Anterior cingulate cortex (tissue), 58 donors: ENCODE results near the gene BAZ2A.
"Not testable (repeated sequence)": the region's sequence is repeated elsewhere in the genome, so short reads cannot be mapped to it uniquely, and the experiment has no call there.

ENCODE experiments used
- DNase-seq, 58 donors: peaks; one replicate each; lab custom pipeline; 2025; lab: John Stamatoyannopoulos, UW

BAZ2A gene

DNA sequence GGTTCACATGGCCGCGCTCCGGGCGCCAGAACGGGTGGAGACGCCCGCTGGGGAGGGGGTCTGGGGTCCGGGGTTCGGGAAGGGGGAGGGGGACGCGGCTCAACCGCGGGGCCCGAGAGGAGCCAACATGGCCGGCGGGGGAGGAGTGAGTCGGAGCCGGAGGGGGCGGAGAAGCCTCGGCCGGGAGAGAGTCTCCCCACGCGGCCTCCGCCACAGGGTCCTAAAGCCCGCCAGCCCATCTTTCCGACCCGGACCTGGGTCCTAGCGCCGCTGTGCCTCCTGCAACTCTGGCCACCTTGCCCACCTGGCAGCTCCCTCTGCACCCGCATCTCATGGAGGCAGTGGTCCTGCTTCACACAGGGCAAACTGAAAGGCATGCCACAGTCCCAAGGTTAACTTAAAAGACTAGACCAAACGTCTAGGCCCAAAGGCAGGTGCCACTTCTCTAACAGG is at the start of gene BAZ2A:
BAZ2A (minus strand) TSS at position 147 of the 453 bp plus-strand sequence. CDS start 12,796 bp downstream, outside the sequence.
- DNase-seq: peak; percentile 20 to 96 (median 86)

DNA sequence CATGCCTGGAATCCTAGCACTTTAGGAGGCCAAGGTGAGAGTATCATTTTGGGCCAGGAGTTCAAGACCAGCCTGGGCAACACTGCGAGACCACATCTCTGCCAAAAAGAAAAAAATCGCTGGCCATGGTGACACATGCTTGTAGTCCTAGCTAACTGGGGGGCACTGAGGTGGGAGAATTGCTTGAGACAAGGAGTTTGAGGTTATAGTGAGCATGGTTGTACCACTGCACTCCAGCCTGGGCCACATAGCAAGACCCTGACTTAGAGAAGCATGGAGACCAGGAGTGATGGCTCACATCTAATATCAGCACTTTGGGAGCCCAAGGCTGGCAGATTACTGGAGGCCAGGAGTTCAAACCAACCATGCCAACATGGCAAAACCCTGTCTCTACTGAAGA is 48.7 kb upstream of the BAZ2A start:
- DNase-seq: no peak

DNA sequence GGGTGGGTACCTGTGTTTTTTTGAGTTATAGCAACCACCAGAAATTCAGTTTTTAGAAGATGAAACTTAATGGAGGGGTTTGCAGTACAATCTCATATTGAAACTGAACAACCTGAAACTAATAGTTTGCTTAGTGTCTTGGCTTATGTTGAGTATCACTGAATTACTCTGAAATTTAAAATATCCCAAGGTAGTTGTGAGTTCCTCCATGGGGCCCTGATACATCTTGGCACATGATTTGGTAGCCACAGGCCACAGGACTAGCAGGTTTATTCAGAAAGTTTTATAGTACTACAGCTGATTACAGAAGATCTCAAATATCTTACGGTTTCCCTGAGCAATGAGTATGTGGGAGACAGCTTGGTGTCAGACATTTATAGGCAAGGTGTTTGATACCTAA is 47.6 kb upstream of the BAZ2A start:
- no peak for DNase-seq

DNA sequence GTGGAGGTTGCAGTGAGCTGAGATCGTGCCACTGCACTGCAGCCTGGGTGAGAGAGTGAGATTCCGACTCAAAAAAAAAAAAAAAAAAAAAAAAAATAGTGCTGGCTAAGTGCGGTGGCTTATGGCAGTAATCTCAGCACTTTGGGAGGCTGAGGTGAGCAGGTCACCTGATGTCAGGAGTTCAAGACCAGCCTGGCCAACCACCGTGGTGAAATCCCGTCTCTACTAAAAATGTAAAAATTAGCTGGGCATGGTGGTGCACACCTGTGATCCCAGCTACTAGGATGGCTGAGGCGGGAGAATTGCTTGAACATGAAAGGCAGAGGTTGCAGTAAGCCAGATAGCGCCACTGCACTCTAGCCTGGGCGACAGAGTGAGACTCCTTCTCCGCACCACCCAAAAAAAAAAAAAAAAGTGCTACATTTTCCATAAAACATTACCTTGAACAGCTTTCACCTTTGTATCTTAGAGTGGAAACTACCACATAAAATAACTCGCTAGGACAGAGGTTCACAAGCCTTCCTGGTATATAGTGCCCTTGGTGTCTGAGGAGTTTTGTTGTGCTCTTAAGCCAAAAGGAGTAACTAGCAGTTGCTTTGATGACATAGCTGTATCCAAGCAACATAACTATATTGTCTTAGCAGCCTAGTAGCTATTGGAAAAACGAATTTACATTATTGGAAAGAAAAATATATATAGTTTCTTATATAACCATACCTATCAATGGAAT is 46.9 kb upstream of the BAZ2A start:
- no peak for DNase-seq

DNA sequence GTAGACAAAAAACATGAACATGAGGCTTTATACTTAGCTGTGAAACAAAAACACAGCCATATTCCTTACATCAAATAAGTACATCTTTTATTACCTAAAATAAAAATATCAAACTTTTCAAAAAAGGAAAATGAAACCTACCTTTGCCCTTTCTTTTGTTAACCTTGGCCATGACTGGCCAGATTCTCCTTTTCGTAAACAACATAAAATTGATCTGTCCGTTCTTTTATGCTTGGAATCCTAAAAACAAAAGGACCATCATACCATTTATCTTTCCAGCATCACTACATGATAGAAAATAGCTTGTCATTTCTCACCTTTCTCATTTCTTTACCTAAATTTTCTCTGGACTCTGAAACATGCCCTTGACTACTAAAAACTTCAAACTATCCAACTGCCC is 41.5 kb upstream of the BAZ2A start:
- DNase-seq: no peak

DNA sequence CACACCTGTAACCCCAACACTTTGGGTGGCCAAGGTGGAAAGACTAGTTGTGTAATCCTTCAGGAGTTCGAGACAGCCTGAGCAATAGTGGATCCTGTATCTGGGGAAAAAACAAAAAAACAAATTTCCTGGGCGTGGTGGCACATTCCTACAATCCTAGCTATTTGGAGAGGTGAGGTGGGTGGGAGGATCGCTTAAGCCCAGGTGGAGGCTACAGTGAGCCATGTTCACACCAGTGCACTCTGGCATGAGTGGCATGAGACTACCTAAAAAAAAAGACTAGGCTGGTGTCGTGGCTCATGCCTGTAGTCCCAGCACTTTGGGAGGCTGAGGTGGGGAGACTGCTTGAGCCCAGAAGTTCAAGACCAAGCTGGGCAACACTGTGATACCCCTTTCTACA is 40.7 kb upstream of the BAZ2A start:
- no peak for DNase-seq

DNA sequence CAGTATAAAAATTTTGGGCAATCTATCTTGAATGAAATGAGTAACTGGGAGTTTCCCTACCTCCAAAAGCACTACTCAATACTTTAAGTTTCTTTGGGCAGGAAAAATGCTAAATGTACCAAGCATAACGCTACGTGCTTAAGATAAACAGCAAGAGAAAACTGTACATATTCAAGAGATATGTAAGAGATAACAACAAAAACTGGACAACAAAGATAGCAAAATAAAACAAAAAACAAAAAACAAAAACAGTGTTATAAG is 38.0 kb upstream of the BAZ2A start:
- DNase-seq: no peak

DNA sequence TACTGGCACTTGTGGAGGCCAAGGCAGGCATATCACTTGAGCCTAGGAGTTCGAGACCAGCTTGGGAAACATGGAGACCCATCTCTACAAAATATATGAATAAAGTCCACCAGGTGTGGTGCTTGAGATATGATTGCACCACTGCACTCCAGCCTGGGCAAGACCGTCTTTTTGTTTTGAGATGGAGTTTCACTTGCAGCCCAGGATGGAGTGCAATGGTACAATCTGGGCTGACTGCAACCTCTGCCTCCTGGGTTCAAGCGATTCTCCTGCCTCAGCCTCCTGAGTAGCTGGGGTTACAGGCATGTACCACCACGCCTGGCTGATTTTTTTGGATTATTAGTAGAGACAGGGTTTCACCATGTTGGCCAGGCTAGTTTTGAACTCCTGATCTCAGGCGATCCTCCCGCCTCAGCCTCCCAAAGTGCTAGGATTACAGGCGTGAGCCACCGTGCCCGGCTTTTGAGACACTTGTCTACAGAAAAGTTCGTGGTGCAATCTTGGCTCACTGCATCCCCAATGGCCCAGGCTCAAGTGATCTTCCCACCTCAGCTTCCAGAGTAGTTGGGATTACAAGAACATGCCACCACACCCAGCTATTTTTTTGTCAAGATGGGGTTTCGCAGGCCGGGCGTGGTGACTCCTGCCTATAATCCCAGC is 32.0 kb upstream of the BAZ2A start:
- no peak for DNase-seq

DNA sequence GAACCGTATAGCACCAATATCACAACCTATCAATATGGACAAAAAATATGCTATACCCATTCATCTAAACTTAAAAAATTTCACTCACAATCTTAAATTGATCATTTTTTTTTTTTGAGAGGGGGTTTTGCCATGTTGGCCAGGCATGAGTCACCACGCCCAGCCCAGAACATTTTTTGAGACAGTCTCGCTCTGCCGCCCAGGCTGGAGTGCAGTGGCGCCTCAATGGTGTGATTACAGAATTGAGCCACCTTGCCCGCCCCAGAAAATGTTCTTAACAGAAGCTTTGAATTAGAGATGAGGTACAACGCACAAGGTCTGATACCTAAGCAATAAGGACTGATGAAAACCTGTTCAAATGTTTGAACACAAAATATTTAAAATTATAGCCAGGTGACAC is 31.4 kb upstream of the BAZ2A start:
- DNase-seq: no peak

DNA sequence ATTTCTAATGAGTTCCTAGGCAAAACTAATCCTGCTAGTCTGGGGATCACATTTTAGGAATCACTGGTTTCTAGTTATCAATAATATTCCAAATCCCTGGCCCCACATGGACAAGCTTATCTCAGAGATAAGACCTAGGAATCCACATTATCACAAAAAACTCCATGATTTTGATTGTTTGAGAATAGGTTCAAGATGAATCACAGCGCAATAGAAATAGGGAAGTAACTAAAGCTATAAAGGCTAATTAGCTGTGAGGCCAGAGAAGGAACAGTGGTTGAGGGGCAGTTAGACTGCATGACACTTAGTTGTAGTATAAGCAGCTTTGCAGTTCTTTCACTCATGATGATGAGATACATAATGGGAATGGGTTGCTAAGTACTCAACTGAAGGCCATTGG is 28.8 kb upstream of the BAZ2A start:
- DNase-seq: no peak

DNA sequence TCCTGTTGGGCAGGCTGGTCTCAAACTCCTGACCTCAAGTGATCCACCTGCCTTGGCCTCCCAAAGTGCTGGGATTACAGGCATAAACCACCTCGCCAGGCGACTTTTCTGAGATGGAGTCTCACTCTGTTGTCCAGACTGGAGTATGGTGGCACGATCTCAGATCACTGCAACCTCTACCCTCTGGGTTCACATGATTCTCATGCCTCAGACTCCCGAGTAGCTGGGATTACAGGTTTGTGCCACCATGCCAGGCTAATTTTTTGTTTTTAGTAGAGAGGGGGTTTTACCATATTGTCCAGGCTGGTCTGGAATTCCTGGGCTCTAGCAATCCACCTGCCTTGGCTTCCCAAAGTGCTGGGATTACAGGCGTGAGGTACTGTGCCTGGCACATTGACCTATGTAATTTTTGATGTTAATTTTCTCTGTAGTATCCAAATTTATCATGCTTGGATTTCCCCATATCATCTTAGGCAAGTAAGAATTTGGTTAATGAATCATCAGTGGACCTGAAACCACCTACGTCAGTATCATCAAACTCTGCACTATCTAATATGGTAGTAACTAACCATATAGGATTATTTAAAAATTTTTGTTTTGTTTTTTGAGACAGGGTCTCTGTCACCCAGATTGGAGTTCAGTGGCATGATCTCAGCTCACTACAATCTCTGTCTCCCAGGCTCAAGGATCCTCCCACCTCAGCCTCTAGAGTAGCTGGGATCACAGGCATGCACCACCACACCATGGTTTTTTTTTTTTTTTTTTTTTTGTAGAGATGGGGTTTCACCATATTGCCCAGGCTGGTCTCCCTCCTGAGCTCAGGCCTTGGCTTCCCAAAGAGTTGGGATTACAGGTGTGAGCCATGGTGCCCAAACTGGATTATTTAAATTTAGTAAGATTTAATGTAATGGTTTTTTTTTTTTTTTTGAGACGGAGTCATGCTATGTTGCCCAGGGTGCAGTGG is 27.6 kb upstream of the BAZ2A start:
- DNase-seq: no peak

DNA sequence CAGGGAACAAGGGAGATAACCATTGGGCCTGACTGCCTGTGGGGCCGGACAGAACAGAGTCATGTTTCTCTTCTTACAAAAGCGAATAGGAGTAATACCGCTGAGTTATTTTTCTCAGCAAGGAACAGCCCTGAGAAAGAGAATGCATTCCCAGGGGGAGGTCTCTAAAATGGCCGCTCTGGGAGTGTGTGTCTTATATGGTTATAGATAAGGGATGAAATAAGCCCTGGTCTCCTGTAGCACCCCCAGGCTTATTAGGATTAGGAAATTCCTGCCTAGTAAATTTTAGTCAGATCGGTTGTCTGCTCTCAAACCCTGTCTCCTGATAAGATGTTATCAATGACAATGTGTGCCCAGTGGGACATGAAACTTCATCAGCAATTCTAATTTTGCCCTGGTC is 23.7 kb upstream of the BAZ2A start:
- not testable (repeated sequence) for DNase-seq

DNA sequence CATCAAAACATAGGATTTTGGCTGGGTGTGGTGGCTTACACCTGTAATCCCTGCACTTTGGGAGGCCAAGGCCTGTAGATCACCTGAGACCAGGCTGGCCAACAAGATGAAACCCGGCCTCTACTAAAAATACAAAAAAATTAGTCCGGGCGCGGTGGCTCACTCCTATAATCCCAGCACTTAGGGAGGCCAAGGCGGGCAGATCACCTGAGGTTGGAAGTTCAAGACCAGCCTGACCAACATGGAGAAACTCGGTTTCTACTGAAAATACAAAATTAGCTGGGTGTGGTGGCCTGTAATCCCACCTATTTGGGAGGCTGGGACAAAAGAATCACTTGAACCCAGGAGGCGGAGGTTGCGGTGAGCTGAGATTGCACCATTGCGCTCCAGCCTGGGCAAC is 17.9 kb upstream of the BAZ2A start:
- not testable (repeated sequence) for DNase-seq

DNA sequence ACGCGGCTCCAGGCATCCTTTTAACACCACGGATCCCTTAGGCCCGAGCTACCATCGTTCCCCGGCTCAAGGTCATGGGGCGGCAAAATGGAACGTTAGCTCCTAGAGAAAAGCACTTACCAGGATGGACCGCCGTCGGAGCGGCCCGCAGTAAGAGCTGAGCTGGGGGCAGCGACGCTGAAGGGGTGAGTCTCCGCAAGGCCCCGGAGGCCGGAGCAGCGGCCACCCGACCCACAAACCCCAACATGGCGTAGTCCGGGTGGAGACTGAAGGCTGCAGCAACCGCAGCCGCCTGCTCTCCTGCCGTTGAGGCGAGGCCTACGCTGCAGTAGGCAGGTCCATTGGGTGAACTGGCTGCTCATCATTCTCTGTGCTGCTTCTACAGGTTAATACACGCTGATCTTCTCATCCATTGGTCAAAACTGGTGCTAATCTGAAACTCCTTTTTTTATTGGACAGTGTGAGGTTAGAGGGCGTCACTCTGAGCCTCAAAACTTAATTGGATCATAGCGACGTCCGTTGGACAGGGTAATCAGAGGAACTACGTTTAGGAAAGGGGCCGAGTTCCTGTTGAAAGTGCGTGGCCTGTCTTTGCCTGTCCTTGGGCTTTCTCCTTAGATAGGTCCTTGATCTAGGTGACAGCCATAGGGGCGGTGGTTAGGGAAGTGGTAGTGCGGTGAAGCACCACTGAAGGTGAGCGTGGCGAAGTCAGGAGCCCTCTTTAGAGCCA is 15.8 kb upstream of the BAZ2A start, which contains the start of gene ATP5F1B:
ATP5F1B (minus strand) TSS at position 268 of the 730 bp plus-strand sequence; CDS start at position 247, 21 bp downstream.
- peak; percentile 35 to 99 (median 92) for DNase-seq

DNA sequence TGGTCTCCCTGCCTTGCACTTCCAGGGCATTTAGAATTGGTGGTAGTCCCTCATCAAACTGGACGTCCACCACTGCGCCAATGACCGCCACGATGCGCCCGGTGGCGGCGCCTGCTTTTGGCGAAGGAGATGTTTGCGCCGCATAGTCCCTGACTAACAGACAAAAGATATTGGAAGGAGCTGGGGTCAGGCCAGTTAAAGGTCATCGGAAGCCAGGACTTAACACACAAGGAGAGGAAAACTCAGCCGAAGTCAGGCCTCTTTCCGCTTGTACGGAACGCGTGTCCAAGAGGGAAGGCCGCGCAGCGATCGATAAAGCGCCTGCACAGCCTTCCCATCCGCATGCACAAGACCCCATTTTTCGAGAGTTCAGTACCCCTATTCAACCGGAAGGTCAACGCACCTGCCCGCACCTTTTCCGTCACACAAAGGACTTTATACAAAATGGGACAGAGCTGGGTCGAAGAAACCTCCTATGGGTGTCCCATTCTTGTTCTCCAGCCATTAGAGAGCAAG is 15.1 kb upstream of the BAZ2A start:
- peak in 15 of 58 donors; percentile 4 to 30 (median 17) for DNase-seq

DNA sequence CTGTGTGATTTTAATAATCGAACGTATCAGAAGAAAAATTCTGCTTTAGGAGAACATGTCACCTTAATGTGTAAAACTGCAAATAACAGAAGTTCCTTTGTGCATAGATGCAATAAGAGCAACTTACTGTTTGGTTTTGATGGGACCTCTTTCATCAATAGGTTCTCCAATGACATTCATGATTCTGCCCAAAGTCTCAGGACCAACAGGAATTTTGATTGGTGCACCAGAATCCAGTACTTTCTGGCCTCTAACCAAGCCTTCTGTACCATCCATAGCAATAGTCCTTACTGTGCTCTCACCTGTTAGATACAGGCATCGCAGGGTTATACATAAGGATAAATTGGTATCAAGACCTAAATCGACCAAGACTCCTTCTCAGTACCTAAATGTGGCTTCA is 14.5 kb upstream of the BAZ2A start:
- DNase-seq: no peak

DNA sequence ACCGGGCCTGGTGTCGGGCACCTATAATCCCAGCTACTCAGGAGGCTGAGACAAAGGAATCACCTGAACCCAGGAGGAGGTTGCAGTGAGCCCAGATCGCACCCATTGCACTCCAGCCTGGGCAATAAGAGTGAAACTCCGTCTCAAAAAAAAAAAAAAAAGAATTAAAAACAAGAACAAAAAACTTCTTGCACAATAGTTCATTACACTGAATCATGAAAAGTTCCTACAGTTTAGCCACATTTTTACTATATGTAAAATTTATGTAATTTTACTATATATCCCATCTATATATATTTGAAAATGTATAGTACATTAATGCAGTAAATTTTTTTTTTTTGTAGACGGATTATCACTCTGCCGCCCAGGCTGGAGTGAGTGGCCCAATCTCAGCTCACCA is 11.1 kb upstream of the BAZ2A start:
- no peak for DNase-seq

DNA sequence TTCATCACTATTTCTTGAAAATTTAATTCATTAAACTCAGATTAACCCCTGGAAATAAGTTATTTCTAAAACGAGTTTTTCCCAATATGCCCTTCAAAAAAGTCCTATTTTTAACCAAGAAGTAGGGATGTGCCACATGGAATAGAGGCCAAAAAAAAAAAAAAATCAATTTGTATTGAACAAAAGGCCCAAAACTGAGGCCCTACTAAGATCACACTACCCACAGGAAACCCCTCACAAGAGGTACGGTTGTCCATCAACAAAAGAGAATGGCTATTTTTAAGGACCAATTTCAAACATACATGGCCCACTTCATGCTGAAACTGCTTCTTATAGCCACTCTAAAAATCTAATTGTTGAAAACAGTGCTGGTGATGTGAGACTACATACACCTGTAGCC is 7.5 kb upstream of the BAZ2A start:
- no peak for DNase-seq

DNA sequence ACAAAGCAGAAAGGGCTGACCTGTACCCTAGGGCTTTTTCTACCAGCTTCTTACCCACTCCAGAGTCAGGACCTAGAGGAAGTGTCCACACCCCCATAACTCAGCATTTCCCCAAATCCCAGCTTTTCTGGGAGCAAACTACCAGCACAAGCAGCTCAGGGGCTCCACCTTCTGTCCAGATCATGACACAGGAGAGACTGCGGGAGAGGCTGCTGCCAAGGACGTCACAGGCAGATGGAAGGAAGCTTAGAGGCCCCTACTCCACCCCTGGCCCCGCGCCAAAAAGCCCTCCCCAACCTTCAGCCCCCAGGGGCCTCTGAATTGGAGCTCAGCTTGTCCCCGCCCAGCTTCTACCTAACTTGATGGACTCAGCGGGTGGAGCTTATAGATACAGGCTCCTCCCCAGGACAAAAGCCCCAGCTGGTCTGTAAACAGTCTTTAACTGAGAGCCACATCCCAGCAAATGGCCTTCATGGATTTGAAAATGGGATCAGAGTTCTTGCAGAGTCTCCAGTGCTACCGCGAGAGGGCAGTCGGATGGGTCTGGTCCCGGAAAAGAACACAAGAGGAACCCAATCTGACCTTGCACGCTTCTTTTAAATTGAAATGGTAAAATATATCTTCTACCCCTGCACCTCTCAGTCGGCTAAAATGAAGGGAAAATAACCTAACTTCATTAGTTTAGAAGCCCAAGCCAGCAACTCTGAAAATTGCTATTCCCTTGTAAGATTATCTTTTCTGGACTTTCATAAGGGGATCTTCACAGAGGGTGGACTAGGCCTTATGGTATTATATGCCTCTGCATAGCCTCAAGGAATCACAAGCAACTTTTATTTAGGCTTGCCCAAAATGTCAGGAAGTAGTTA is 6.8 kb upstream of the BAZ2A start:
- peak; percentile 62 to 98 (median 90) for DNase-seq
